Thyroid gland (tissue), 4 donors: ENCODE data around the gene KCNMA1.

Experiments
- POLR2A ChIP-seq, 2 donors: fragments of 450-650 bp; IDR thresholded peaks; one replicate each; pipeline ENCODE4 v1.6.1; 2017; ENCODE audit warnings: antibody characterized with exemption in 2 of 2, mild to moderate bottlenecking in 2 of 2, moderate library complexity in 1 of 2
- TF ChIP-seq, protein P1 (sequence below), 6 experiments: fragments of 200-600 bp in 3 of 6; fragments of 450-650 bp in 3 of 6; sonication (generic) in 3 of 6; IDR thresholded peaks; one replicate each; pipeline ENCODE4 v1.5.1; 2016 to 2019; ENCODE audit warnings: antibody characterized with exemption in 6 of 6, mild to moderate bottlenecking in 2 of 6, inconsistent platforms in 1 of 6, moderate library complexity in 1 of 6

DNA sequence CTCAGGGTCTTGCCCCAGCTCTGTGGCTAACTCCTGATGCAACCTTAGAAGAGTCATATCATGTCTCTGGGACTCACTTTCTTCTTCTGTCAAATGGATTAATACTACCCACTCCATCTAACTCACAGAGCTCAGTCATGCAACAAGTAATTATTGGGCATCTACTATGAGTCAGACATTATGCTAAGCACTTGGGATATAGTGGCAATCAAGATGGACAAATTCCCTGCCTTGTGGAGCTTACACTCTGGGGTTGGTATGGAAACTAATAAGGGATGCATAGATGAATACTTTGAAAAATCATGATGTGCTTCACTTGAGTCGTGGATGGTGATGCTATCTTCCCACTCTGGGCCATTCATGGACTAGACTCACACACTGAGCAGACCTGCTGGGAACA, 88.9 kb downstream of the KCNMA1 start:
- TF ChIP-seq, protein P1, sequence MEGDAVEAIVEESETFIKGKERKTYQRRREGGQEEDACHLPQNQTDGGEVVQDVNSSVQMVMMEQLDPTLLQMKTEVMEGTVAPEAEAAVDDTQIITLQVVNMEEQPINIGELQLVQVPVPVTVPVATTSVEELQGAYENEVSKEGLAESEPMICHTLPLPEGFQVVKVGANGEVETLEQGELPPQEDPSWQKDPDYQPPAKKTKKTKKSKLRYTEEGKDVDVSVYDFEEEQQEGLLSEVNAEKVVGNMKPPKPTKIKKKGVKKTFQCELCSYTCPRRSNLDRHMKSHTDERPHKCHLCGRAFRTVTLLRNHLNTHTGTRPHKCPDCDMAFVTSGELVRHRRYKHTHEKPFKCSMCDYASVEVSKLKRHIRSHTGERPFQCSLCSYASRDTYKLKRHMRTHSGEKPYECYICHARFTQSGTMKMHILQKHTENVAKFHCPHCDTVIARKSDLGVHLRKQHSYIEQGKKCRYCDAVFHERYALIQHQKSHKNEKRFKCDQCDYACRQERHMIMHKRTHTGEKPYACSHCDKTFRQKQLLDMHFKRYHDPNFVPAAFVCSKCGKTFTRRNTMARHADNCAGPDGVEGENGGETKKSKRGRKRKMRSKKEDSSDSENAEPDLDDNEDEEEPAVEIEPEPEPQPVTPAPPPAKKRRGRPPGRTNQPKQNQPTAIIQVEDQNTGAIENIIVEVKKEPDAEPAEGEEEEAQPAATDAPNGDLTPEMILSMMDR (IDR thresholded peaks at IDR 0.05): no peak
- no peak for TF ChIP-seq POLR2A (IDR thresholded peaks at IDR 0.05)
